CD14-positive monocyte (primary cell): ENCODE measurements around the gene NOP9. TPM values are rescaled to one million over a fixed set of nuclear protein-coding genes. Genes with fewer than 3 reads are reported as not detected.

Source experiments
- DNase-seq, 3 donors: peaks; one replicate each; pipeline ENCODE4 v3.0.0-alpha.2; 2011 to 2022
- H2AFZ ChIP-seq: 2 replicates; pipeline ENCODE4 v1.6.0; 2012; ENCODE audit warnings: mild to moderate bottlenecking, low read depth, low read length, inconsistent platforms; ENCODE audit not compliant: insufficient read depth, poor library complexity, severe bottlenecking
- H3K27ac ChIP-seq, 2 donors: 1 replicate in 1 of 2; 2 replicates in 1 of 2; pipeline ENCODE4 v1.5.1; 2012 to 2013; ENCODE audit warnings: low read length in 2 of 2, control low read depth in 1 of 2, inconsistent platforms in 1 of 2, low read depth in 1 of 2, mild to moderate bottlenecking in 1 of 2
- H3K27me3 ChIP-seq, 2 donors: one replicate each; pipeline versions ENCODE4 v1.6.0 to v1.6.1; 2011 to 2013; ENCODE audit warnings: low read length in 2 of 2; ENCODE audit not compliant: control insufficient read depth in 2 of 2, insufficient read depth in 2 of 2
- H3K36me3 ChIP-seq, 2 donors: replicated peaks in 1 of 2; 1 replicate in 1 of 2; 2 replicates in 1 of 2; pipeline versions ENCODE4 v1.5.1 to v1.6.1; 2012 to 2013; ENCODE audit warnings: low read length in 2 of 2, control low read depth in 1 of 2, inconsistent platforms in 1 of 2, mild to moderate bottlenecking in 1 of 2; ENCODE audit not compliant: insufficient read depth in 2 of 2, control insufficient read depth in 1 of 2
- H3K4me1 ChIP-seq, 2 donors: 1 replicate in 1 of 2; 2 replicates in 1 of 2; pipeline versions ENCODE4 v1.5.1 to v1.6.1; 2012 to 2013; ENCODE audit warnings: low read length in 2 of 2, control low read depth in 1 of 2, inconsistent platforms in 1 of 2, mild to moderate bottlenecking in 1 of 2, moderate library complexity in 1 of 2; ENCODE audit not compliant: insufficient read depth in 2 of 2, control insufficient read depth in 1 of 2
- H3K4me2 ChIP-seq: replicated peaks from 2 replicates; pipeline ENCODE3; 2012; ENCODE audit warnings: low read length, moderate library complexity, mild to moderate bottlenecking; ENCODE audit not compliant: poor library complexity, severe bottlenecking; ENCODE audit errors: extremely low read depth
- H3K4me3 ChIP-seq, 3 experiments: fragments of 200-600 bp in 1 of 3; sonication (generic) in 1 of 3; replicated peaks in 1 of 3; 1 replicate in 2 of 3; 2 replicates in 1 of 3; pipeline ENCODE4 v1.5.1; 2011 to 2013; ENCODE audit warnings: low read length in 3 of 3, mild to moderate bottlenecking in 3 of 3, control low read depth in 2 of 3, low read depth in 2 of 3, inconsistent platforms in 1 of 3, moderate library complexity in 1 of 3
- H3K79me2 ChIP-seq: 2 replicates; pipeline ENCODE4 v1.6.0; 2012; ENCODE audit warnings: mild to moderate bottlenecking, control low read depth, inconsistent platforms, low read length, moderate library complexity; ENCODE audit not compliant: insufficient read depth
- H3K9ac ChIP-seq: 2 replicates; pipeline ENCODE4 v1.6.0; 2017; ENCODE audit warnings: low read length, mild to moderate bottlenecking; ENCODE audit not compliant: insufficient read depth, poor library complexity, severe bottlenecking
- H3K9me3 ChIP-seq, 2 donors: replicated peaks in 1 of 2; 1 replicate in 1 of 2; 2 replicates in 1 of 2; pipeline versions ENCODE4 v1.5.1 to v1.6.1; 2012 to 2013; ENCODE audit warnings: low read length in 2 of 2, control low read depth in 1 of 2; ENCODE audit not compliant: control insufficient read depth in 1 of 2, insufficient read depth in 1 of 2
- H4K20me1 ChIP-seq: 2 replicates; pipeline ENCODE4 v1.6.0; 2012; ENCODE audit warnings: mild to moderate bottlenecking, low read length, control low read depth, moderate library complexity; ENCODE audit not compliant: insufficient read depth
- H3K27ac Mint-ChIP-seq, 7 donors: one replicate each; pipeline ENCODE4 v1.8.0; 2020; ENCODE audit warnings: mild to moderate bottlenecking in 7 of 7, mixed read lengths in 7 of 7, moderate library complexity in 6 of 7, inconsistent platforms in 2 of 7
- H3K27me3 Mint-ChIP-seq, 3 donors: one replicate each; pipeline ENCODE4 v1.8.0; 2021 to 2022; ENCODE audit warnings: low read depth in 3 of 3, mild to moderate bottlenecking in 3 of 3, mixed read lengths in 3 of 3, moderate library complexity in 3 of 3, inconsistent platforms in 1 of 3
- H3K36me3 Mint-ChIP-seq, 2 donors: one replicate each; pipeline ENCODE4 v1.8.0; 2020; ENCODE audit warnings: mixed read lengths in 2 of 2, inconsistent platforms in 1 of 2, mild to moderate bottlenecking in 1 of 2
- H3K4me1 Mint-ChIP-seq: one replicate; pipeline ENCODE4 v1.8.0; 2020; ENCODE audit warnings: mild to moderate bottlenecking, mixed read lengths
- H3K4me3 Mint-ChIP-seq, 2 donors: one replicate each; pipeline ENCODE4 v1.8.0; 2020; ENCODE audit warnings: mild to moderate bottlenecking in 2 of 2, mixed read lengths in 2 of 2, moderate library complexity in 1 of 2
- H3K9me3 Mint-ChIP-seq, 7 donors: one replicate each; pipeline ENCODE4 v1.8.0; 2020 to 2022; ENCODE audit warnings: mixed read lengths in 7 of 7, mild to moderate bottlenecking in 6 of 7, moderate library complexity in 6 of 7, inconsistent platforms in 2 of 7
- WGBS: methylation state at CpG from one replicate; pipeline ENCODE4 v1.1.5; 2013; ENCODE audit warnings: missing lambda C conversion rate; ENCODE audit not compliant: insufficient coverage; 5-methylcytosine and 5-hydroxymethylcytosine counted together
- intact Hi-C, 2 donors: fragments of 100-400 bp; cut with micrococcal nuclease; formaldehyde crosslinking; loops; one replicate each; pipeline versions ENCODE4 v1.15.0 to v1.15.1; 2023
- polyA plus RNA-seq, 3 donors: library from polyadenylated mRNA; depleted of rRNA in 1 of 3; unstranded in 2 of 3; stranded (reverse) in 1 of 3; fragments of 300-500 nt in 2 of 3; fragments of >200 nt in 1 of 3; fragmentation: Illumina TruSeq in 2 of 3; gene quantifications; 1 replicate in 2 of 3; 2 replicates in 1 of 3; pipeline ENCODE4 v1.2.3, GENCODE V29; 2012 to 2021
- TF ChIP-seq, protein P1 (sequence below): fragments of 200-600 bp; IDR thresholded peaks from one replicate; pipeline ENCODE4 v1.8.0; 2022; ENCODE audit warnings: antibody characterized with exemption, mild to moderate bottlenecking

Gene NOP9
- polyA plus RNA-seq, 3 donors = 1.2 to 16.6 (median 1.3) TPM

DNA sequence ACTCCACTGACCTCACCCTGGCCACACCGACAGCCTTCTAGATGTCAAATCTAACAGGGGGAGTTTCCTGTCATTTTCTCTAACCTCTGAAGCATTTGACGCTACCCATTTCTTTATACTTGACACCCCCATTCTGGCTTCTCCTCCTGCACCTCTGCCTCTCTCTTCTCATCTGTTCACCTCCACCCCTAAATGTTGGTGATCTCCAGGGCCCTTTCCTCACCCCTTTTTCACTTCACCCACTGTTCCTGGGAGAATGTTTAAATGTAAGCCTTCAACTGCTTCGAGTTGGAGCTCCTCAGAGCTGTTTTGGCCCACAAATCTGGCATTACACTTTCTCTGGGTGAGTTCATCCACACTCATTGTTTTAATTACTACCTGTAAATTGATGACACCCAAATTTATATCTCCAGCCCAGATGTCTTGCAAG lies 27.8 kb upstream of the NOP9 start:
- peaks cover 60 to 63% of the 10 kb centered on the region in 2 donors for H3K4me1 ChIP-seq
- Mint-ChIP-seq H3K4me1 (peaks cover 60% of the 10 kb centered on the region), H3K4me3 (peak overlapping the region; percentile 89 to 94), H3K27me3 (no peaks in the 10 kb centered on the region), H3K36me3 (peaks cover 29 to 34% of the 10 kb centered on the region in 2 donors), H3K27ac (peak overlapping the region; percentile 82 to 96 (median 95)), H3K9me3 (peaks cover 0 to 2% (median 0%) of the 10 kb centered on the region in 7 donors)
- no peaks in the 10 kb centered on the region for H3K27me3 ChIP-seq
- peak overlapping the region; percentile 99 for H3K9ac ChIP-seq
- intact Hi-C loops = loop anchor here in 1 of 2 donors (2.0 kb wide), 1 partner anchor 29 kb away; the partner anchor contains the start of gene TINF2
- H2AFZ ChIP-seq = peak overlapping the region; percentile 98
- peaks cover 32 to 34% of the 10 kb centered on the region in 2 donors for H3K36me3 ChIP-seq
- peak overlapping the region; percentile 85 for H3K4me2 ChIP-seq
- no peaks in the 10 kb centered on the region for H3K9me3 ChIP-seq
- peak overlapping the region; percentile 42 to 98 for H3K27ac ChIP-seq
- H3K79me2 ChIP-seq = peaks cover 52% of the 10 kb centered on the region
- 6% methylated on average over 2 of the region's 3 CpGs for WGBS
- no peak for DNase-seq
- H3K4me3 ChIP-seq = peak overlapping the region; percentile 71 to 97 (median 85)
- no peaks in the 10 kb centered on the region for H4K20me1 ChIP-seq
- TF ChIP-seq, protein P1, sequence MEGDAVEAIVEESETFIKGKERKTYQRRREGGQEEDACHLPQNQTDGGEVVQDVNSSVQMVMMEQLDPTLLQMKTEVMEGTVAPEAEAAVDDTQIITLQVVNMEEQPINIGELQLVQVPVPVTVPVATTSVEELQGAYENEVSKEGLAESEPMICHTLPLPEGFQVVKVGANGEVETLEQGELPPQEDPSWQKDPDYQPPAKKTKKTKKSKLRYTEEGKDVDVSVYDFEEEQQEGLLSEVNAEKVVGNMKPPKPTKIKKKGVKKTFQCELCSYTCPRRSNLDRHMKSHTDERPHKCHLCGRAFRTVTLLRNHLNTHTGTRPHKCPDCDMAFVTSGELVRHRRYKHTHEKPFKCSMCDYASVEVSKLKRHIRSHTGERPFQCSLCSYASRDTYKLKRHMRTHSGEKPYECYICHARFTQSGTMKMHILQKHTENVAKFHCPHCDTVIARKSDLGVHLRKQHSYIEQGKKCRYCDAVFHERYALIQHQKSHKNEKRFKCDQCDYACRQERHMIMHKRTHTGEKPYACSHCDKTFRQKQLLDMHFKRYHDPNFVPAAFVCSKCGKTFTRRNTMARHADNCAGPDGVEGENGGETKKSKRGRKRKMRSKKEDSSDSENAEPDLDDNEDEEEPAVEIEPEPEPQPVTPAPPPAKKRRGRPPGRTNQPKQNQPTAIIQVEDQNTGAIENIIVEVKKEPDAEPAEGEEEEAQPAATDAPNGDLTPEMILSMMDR = no peak

DNA sequence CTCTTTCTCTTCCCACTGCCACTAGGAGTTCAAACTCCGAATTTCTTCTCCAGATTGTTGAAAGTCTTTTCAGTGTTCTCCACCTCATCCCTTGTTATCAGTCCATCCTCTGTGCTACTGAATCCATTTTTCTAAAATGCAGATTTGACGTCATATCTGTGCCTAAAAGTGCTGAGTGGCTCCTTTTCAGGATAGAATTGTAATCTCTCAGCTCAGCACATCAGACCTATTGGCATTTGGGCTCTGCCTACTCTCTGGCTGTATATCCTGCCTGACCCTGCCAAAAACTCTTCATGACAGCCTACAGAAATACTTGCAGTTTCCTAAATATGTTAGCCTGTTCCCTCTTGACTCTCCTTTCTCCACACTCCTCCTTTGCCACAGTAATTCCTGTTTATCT lies 27.2 kb upstream of the NOP9 start:
- Histone ChIP-seq H2AFZ (no peak overlapping the region), H3K79me2 (peaks cover 56% of the 10 kb centered on the region), H4K20me1 (no peaks in the 10 kb centered on the region), H3K27me3 (no peaks in the 10 kb centered on the region), H3K9me3 (no peaks in the 10 kb centered on the region), H3K4me3 (peak overlapping the region in 1 of 3 experiments; percentile 97), H3K4me1 (peaks cover 66 to 69% of the 10 kb centered on the region in 2 donors), H3K27ac (peak overlapping the region in 1 of 2 donors; percentile 98), H3K4me2 (peak overlapping the region; percentile 85), H3K9ac (no peak overlapping the region), H3K36me3 (peaks cover 26 to 28% of the 10 kb centered on the region in 2 donors)
- H3K36me3 Mint-ChIP-seq = peaks cover 23 to 27% of the 10 kb centered on the region in 2 donors
- no peak for DNase-seq
- intact Hi-C loops = no loop called here
- H3K27ac Mint-ChIP-seq = peak overlapping the region; percentile 25 to 96 (median 91)
- no peaks in the 10 kb centered on the region for H3K27me3 Mint-ChIP-seq
- TF ChIP-seq, protein P1 = no peak
- 94% methylated on average over 2 of the region's 2 CpGs for WGBS
- H3K9me3 Mint-ChIP-seq = peaks cover 0 to 4% (median 0%) of the 10 kb centered on the region in 7 donors
- peak overlapping the region; percentile 30 to 32 for H3K4me3 Mint-ChIP-seq
- peaks cover 61% of the 10 kb centered on the region for H3K4me1 Mint-ChIP-seq
